Fibroblast of lung (primary cell): ENCODE results near the gene SNX5.

Experiments used
- EZH2 ChIP-seq: IDR thresholded peaks from 2 replicates; pipeline ENCODE4 v1.5.1; 2012; ENCODE audit warnings: low read length, control low read depth, mild to moderate bottlenecking; ENCODE audit errors: missing control alignments
- TF ChIP-seq, protein P1 (sequence below), 2 donors: IDR thresholded peaks in 1 of 2; conservative IDR thresholded peaks in 1 of 2; 1 replicate in 1 of 2; 2 replicates in 1 of 2; pipeline ENCODE4 v1.5.1; 2011 to 2012; ENCODE audit warnings: low read length in 2 of 2, control low read depth in 1 of 2, inconsistent platforms in 1 of 2, low read depth in 1 of 2, mild to moderate bottlenecking in 1 of 2

DNA sequence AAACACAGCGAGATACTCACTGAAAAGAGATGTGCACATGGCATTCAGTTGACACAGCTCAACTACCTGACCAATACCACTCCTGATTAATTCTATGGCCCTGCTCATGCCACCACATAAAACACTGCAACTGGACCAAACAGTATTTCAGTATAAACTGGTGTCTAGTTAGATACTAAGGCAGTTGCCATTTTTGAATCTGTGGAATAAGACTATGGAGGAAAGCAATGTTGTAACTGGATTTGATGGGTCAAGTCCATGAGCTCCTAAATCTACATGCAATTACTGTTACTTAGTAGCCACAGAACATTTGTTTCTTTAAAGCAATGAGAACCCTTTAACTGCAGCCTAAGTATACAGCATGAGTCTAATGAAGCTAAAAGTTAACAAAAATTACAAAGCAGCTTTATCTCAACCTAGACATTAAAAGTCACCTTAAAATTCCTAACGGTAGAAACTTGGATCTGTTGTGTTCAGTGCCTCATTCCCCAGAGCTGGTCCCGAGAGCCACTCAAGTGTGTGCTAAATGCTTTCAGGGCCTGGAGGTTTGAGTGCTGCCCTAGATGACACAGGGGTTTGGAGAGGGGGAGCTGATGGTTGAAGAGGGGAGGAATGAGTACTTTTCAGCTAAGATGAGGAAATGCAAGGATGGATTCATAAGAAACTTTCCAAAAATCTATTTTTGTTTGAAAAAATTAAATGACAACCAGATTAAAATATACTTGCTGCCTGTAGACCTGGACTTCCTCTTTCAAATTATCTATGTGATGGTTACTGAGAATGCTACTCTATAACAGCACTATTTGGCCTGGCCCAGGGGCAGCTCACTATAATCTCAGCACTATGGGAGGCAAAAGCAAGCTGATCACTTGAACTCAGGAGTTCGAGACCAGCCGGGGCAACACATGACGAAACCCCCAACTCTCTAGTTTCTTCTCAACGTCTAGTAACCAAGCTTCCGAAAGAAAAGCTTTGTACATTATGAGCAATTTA, 15.6 kb downstream of the SNX5 start:
- TF ChIP-seq EZH2: no peak
- TF ChIP-seq, protein P1, sequence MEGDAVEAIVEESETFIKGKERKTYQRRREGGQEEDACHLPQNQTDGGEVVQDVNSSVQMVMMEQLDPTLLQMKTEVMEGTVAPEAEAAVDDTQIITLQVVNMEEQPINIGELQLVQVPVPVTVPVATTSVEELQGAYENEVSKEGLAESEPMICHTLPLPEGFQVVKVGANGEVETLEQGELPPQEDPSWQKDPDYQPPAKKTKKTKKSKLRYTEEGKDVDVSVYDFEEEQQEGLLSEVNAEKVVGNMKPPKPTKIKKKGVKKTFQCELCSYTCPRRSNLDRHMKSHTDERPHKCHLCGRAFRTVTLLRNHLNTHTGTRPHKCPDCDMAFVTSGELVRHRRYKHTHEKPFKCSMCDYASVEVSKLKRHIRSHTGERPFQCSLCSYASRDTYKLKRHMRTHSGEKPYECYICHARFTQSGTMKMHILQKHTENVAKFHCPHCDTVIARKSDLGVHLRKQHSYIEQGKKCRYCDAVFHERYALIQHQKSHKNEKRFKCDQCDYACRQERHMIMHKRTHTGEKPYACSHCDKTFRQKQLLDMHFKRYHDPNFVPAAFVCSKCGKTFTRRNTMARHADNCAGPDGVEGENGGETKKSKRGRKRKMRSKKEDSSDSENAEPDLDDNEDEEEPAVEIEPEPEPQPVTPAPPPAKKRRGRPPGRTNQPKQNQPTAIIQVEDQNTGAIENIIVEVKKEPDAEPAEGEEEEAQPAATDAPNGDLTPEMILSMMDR (conservative IDR thresholded peaks at IDR 0.05 in 1 of 2, IDR thresholded peaks at IDR 0.05 in 1 of 2; ENCODE audit: low read depth in 1 of 2, low read length in 2 of 2): no peak
